ENCODE data around the gene CBARP.

- no peak for TF ChIP-seq POLR2AphosphoS5 (IDR thresholded peaks at IDR 0.05; ENCODE audit: borderline replicate concordance, low read depth, low read length)
- no peak for TF ChIP-seq EZH2 (IDR thresholded peaks at IDR 0.05)
- TF ChIP-seq FOXP2 (optimal IDR thresholded peaks at IDR 0.05; ENCODE audit: control extremely low read depth, extremely low read length, insufficient read depth) = no peak
Observed at GRCh38 chr19:1254530-1255185, 16.9 kb upstream of the CBARP start.
